Measurements from ENCODE around the gene ZNF441. TPM values are rescaled to one million over a fixed set of nuclear protein-coding genes. Genes with fewer than 3 reads are reported as not detected.

ZNF441 gene
- total and polyA plus RNA-seq, 2 of the 13 experiments (the other 11 are each of a cell fraction or from before 2014, with no cell fraction given): 2.8 to 10.0 TPM

DNA sequence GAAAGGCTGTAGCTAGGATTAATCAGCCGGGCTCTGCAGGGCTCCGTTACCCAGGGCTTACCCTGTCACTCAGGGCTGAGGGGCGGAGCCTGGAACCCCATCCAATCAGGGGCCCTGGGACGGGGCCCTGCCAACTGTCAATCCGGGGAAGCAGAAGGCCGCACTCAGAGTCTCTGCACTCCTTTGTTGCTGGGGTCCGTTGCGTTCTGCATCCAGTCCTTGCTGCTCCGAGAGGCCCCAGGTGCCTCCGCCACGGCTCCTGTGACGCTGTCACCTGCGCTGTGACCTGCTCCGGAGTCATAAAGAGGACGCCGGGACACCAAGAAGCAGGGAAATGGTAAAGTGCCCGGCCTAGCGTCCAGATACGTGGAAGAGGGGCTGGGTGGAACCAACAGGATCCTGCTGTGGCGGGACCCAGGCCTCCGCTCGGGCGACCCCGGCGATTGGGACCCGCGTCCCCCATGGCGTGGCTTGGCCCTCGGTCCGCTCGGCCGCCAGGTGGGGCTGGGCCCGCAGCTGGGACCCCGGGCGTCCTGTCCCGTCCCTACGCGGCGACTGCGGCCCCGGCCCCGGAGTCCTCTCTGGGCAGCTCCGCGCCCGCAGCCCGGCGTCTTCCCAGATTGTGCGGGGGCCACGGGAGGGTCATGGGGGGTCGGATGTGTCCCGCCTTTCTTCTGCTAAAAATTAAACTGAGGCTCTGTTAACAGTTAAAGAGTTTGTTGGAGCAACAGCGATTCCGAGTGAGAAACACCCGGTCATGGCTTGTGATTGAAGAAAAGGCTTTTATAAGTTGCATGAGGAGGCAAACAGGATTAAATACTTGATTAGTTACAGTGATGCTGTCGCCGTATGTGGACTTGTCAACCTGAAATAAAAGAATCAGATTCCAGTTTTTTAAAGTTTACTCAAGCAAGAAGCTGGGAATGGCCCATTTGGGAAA, 31.9 kb downstream of the ZNF441 start, which contains the start of gene ZNF491 (continued):
- no peak for TF ChIP-seq SCMH1 (CRISPR knock-in tag; IDR thresholded peaks at IDR 0.05; ENCODE audit: borderline replicate concordance)
- TF ChIP-seq, protein P1, sequence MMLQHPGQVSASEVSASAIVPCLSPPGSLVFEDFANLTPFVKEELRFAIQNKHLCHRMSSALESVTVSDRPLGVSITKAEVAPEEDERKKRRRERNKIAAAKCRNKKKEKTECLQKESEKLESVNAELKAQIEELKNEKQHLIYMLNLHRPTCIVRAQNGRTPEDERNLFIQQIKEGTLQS (CRISPR knock-in tag; IDR thresholded peaks at IDR 0.05): 0 out of 2 replicates have a peak, but pooled peaks have one; percentile 16
- no peak for TF ChIP-seq FIP1L1 (IDR thresholded peaks at IDR 0.05; ENCODE audit: borderline replicate concordance, insufficient read depth, low read depth, low read length)
- TF ChIP-seq ZMYM2 (CRISPR knock-in tag; IDR thresholded peaks at IDR 0.05): no peak
- TF ChIP-seq ELF4 (CRISPR knock-in tag; IDR thresholded peaks at IDR 0.05; ENCODE audit: borderline replicate concordance): no peak
- no peak for TF ChIP-seq ZFYVE20 (CRISPR knock-in tag; IDR thresholded peaks at IDR 0.05; ENCODE audit: borderline replicate concordance, low read depth)
- TF ChIP-seq ZNF567 (CRISPR knock-in tag; IDR thresholded peaks at IDR 0.05; ENCODE audit: borderline replicate concordance): no peak
- peak; percentile 67 for TF ChIP-seq DRAP1 (CRISPR knock-in tag; IDR thresholded peaks at IDR 0.05)
- no peak for TF ChIP-seq THAP9 (CRISPR knock-in tag; IDR thresholded peaks at IDR 0.05; ENCODE audit: borderline replicate concordance)
- TF ChIP-seq RNF2 (conservative IDR thresholded peaks at IDR 0.05; ENCODE audit: low read depth): no peak
- TF ChIP-seq, protein P2, sequence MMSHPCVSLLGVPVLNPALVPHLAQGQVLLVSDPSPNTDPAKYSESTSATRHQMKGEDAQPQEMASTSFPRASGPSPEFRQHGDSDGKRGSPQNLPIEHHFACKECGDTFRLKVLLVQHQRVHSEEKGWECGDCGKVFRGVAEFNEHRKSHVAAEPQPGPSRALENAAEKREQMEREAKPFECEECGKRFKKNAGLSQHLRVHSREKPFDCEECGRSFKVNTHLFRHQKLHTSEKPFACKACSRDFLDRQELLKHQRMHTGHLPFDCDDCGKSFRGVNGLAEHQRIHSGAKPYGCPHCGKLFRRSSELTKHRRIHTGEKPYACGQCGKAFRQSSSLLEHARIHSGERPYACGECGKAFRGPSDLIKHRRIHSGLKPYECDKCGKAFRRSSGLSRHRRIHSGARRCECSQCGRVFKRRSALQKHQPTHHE (CRISPR knock-in tag; IDR thresholded peaks at IDR 0.05; ENCODE audit: borderline replicate concordance): no peak
- 0 out of 2 replicates have a peak, but pooled peaks have one; percentile 55 for TF ChIP-seq MED13 (CRISPR knock-in tag; IDR thresholded peaks at IDR 0.05)
- no peak for TF ChIP-seq FOSL2 (CRISPR knock-in tag; IDR thresholded peaks at IDR 0.05)
- TF ChIP-seq ZNF343 (CRISPR knock-in tag; IDR thresholded peaks at IDR 0.05): no peak
- TF ChIP-seq NFKB2 (CRISPR knock-in tag; IDR thresholded peaks at IDR 0.05; ENCODE audit: borderline replicate concordance): peak; percentile 89; the same call in 1 of the 2 replicates
- no peak for TF ChIP-seq ZNF558 (CRISPR knock-in tag; IDR thresholded peaks at IDR 0.05; ENCODE audit: borderline replicate concordance)
- peak; percentile 77; the same call in 1 of the 2 replicates for TF ChIP-seq AHR (CRISPR knock-in tag; IDR thresholded peaks at IDR 0.05)
- no peak for TF ChIP-seq ZBTB2 (CRISPR knock-in tag; IDR thresholded peaks at IDR 0.05; ENCODE audit: low read depth)
- peak; percentile 55; the same call in 1 of the 2 replicates for TF ChIP-seq THRA (CRISPR knock-in tag; IDR thresholded peaks at IDR 0.05; ENCODE audit: borderline replicate concordance)
- no peak for TF ChIP-seq ZC3H4 (CRISPR knock-in tag; IDR thresholded peaks at IDR 0.05; ENCODE audit: borderline replicate concordance)

Measured in HepG2 (cell line).